Naive thymus-derived CD8-positive, alpha-beta T cell (primary cell): ENCODE measurements around the gene RNF150. TPM values are rescaled to one million over a fixed set of nuclear protein-coding genes. Genes with fewer than 3 reads are reported as not detected.

Experiments
- ATAC-seq, 2 donors: fragments of 150-1000 bp; cut with Tn5 transposase in 1 of 2; sonication (Bioruptor Pico), chemical (Tn5 transposase) in 1 of 2; 1 replicate in 1 of 2; 2 replicates in 1 of 2; pipeline ENCODE4 v1.10.0; 2021; ENCODE audit warnings: mild to moderate bottlenecking in 2 of 2, moderate library complexity in 2 of 2
- POLR2A ChIA-PET: fragments of 350-600 bp; sonication (Branson Sonifier 250); formaldehyde crosslinking; loops from one replicate; lab custom pipeline; 2021; ENCODE audit warnings: antibody characterized with exemption; lab: Charles Lee
- DNase-seq, 10 donors: peaks; one replicate each; pipeline versions ENCODE4 v3.0.0 to v3.0.0-alpha.2; 2020 to 2022
- H3K27ac Mint-ChIP-seq, 10 donors: one replicate each; pipeline ENCODE4 v1.8.0; 2020 to 2022; ENCODE audit warnings: mild to moderate bottlenecking in 10 of 10, mixed read lengths in 10 of 10, moderate library complexity in 4 of 10, inconsistent platforms in 1 of 10
- H3K27me3 Mint-ChIP-seq, 5 donors: one replicate each; pipeline ENCODE4 v1.8.0; 2021 to 2022; ENCODE audit warnings: mixed read lengths in 5 of 5
- H3K36me3 Mint-ChIP-seq, 3 donors: one replicate each; pipeline ENCODE4 v1.8.0; 2020 to 2022; ENCODE audit warnings: mixed read lengths in 3 of 3, mild to moderate bottlenecking in 2 of 3, inconsistent platforms in 1 of 3
- H3K4me1 Mint-ChIP-seq, 4 donors: one replicate each; pipeline ENCODE4 v1.8.0; 2021 to 2022; ENCODE audit warnings: mixed read lengths in 4 of 4
- H3K4me3 Mint-ChIP-seq, 10 donors: one replicate each; pipeline ENCODE4 v1.8.0; 2020 to 2022; ENCODE audit warnings: mild to moderate bottlenecking in 10 of 10, mixed read lengths in 10 of 10, moderate library complexity in 6 of 10, inconsistent platforms in 1 of 10
- H3K9me3 Mint-ChIP-seq, 9 donors: one replicate each; pipeline ENCODE4 v1.8.0; 2020 to 2022; ENCODE audit warnings: mixed read lengths in 9 of 9, mild to moderate bottlenecking in 3 of 9, inconsistent platforms in 1 of 9, moderate library complexity in 1 of 9
- polyA plus RNA-seq, 3 donors: library from polyadenylated mRNA; unstranded; fragments of 300-500 nt; fragmentation: Illumina TruSeq; gene quantifications; one replicate each; pipeline ENCODE4 v1.2.3, GENCODE V29; 2021
- total RNA-seq, 8 experiments: library from RNA in 2 of 8; stranded (reverse) in 2 of 8; gene quantifications; one replicate each; pipeline ENCODE4 v1.2.3 and lab custom pipeline; 2021 to 2026

Gene RNF150
- total and polyA plus RNA-seq, 5 experiments from 2014 or later = not detected

DNA sequence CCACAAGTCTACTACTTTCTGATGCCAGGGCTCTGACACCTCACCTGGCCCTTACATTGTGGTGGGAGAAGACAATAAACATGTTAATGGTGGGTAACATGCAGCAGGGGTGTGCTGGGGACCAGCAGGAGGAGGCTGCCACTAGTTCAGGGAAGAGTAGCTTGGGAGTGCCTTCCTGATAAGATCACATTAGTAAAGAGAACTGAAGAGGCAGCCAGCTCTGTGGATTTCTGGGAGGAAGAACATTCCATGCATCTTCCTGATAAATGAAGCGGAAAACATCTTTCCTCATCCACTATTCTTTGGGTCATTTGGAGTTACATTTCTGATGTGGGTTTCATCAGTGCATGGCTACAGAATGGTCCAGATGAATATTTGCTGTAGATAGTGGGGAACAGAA is 9.0 kb downstream of the RNF150 start:
- ATAC-seq (no peak), DNase-seq (no peak)
- Mint-ChIP-seq H3K4me1 (no peaks in the 10 kb centered on the region), H3K4me3 (no peak overlapping the region), H3K36me3 (no peaks in the 10 kb centered on the region), H3K27me3 (peaks cover 6 to 38% (median 17%) of the 10 kb centered on the region in 5 donors), H3K9me3 (peaks cover 0 to 4% (median 0%) of the 10 kb centered on the region in 9 donors), H3K27ac (no peak overlapping the region)
- POLR2A ChIA-PET = no interaction called here

DNA sequence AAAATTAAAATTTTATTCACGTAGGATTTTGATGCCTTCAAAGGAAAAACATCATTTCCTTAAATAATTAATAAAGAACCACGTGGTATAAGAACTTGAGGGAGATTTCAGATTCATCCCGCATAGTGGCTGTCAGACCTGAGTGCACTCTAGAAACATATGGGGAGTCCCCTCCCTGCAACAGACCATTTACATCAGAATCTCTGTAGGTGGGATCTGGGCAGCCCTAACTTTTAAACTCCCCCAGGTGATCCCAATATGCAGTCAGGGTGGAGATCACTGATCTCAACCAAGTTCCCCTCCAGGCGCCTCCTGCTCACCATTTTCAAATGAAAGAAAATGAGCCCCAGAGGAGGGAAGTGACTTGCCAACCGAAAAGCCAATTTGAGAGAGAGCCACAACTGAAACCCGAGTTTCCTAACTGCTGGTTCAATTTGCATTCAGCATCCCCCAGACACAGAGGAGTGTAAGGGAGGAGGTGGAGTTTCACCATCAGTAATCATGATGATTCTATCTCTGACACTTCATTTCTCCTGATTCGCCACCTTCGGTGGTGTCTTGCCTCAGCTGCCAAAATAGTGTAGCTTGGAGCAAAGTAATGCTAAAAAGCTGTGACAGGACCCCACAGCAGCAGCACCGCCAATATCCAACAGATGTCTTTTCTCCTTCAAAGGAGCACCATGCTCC is 11.4 kb downstream of the RNF150 start:
- Mint-ChIP-seq H3K27ac (no peak overlapping the region), H3K4me1 (no peaks in the 10 kb centered on the region), H3K9me3 (peaks cover 0 to 4% (median 0%) of the 10 kb centered on the region in 9 donors), H3K36me3 (no peaks in the 10 kb centered on the region), H3K27me3 (peaks cover 3 to 15% (median 6%) of the 10 kb centered on the region in 5 donors), H3K4me3 (no peak overlapping the region)
- ATAC-seq = no peak
- POLR2A ChIA-PET = no interaction called here
- no peak for DNase-seq

GRCh38 chr4:141121101-141121500 is 12.2 kb downstream of the RNF150 start:
- Mint-ChIP-seq H3K4me3 (no peak overlapping the region), H3K4me1 (no peaks in the 10 kb centered on the region), H3K27me3 (peaks cover 0 to 7% (median 3%) of the 10 kb centered on the region in 5 donors), H3K36me3 (no peaks in the 10 kb centered on the region), H3K27ac (no peak overlapping the region), H3K9me3 (peaks cover 0 to 7% (median 2%) of the 10 kb centered on the region in 9 donors)
- POLR2A ChIA-PET = no interaction called here
- DNase-seq = no peak
- ATAC-seq = no peak

DNA sequence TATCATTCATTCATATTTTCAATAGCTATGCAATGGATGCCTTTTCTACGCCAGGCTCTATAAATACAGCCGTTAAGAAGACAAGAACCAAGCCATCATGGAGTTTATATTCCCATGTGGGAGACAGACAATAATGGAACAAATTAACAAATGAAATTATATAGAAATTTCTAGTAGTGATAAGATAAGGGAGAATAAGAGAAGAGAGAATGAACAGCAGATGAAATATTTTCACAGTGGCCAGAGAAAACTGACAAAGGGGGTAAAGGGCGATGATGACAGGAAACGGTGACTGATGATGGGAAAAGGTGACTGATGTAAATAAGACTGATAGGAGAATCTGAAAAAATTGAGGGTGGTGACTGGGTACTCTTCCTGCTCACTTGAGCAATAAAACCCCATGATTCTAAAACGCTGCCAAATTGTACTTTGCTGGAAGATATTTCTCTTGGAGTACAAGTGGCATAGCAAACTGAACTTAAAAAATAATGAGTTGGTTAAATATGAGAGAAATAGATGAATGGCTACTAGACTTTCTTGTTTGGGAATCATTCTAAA is 13.2 kb downstream of the RNF150 start:
- H3K4me1 Mint-ChIP-seq = no peaks in the 10 kb centered on the region
- H3K27ac Mint-ChIP-seq = no peak overlapping the region
- POLR2A ChIA-PET = no interaction called here
- ATAC-seq (no peak), DNase-seq (no peak)
- H3K27me3 Mint-ChIP-seq = peaks cover 0 to 6% (median 2%) of the 10 kb centered on the region in 5 donors
- H3K36me3 Mint-ChIP-seq = no peaks in the 10 kb centered on the region
- H3K4me3 Mint-ChIP-seq = no peak overlapping the region
- peaks cover 0 to 13% (median 5%) of the 10 kb centered on the region in 9 donors for H3K9me3 Mint-ChIP-seq

GRCh38 chr4:141119071-141119470 is 14.2 kb downstream of the RNF150 start:
- ATAC-seq = no peak
- Mint-ChIP-seq H3K36me3 (no peaks in the 10 kb centered on the region), H3K9me3 (peaks cover 0 to 17% (median 7%) of the 10 kb centered on the region in 9 donors), H3K27ac (no peak overlapping the region), H3K4me1 (no peaks in the 10 kb centered on the region), H3K4me3 (no peak overlapping the region), H3K27me3 (peaks cover 0 to 2% (median 1%) of the 10 kb centered on the region in 5 donors)
- DNase-seq = no peak
- POLR2A ChIA-PET = no interaction called here

DNA sequence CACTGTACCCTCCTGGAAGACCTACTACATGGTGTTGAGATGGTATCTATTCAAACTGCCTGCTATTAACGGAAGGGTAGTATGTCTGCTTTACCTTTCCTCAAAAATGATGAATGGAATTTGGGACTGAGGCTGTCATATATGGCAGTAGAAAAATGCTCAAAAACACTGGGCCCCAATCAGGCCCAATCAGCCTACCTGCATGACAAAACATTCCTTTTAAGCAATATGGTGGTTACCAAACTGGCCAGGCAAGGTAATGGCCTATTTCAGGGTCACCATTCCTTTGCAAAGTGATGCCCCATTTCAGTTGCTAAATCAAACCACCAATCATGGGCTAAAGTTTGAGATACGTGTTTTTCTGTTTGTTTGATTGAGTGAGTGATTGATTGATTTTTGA is 14.9 kb downstream of the RNF150 start:
- H3K9me3 Mint-ChIP-seq = peaks cover 0 to 24% (median 12%) of the 10 kb centered on the region in 9 donors
- no peak for DNase-seq
- no peaks in the 10 kb centered on the region for H3K36me3 Mint-ChIP-seq
- POLR2A ChIA-PET = no interaction called here
- H3K27ac Mint-ChIP-seq = no peak overlapping the region
- no peak overlapping the region for H3K4me3 Mint-ChIP-seq
- H3K4me1 Mint-ChIP-seq = no peaks in the 10 kb centered on the region
- H3K27me3 Mint-ChIP-seq = peaks cover 0 to 7% (median 2%) of the 10 kb centered on the region in 5 donors
- no peak for ATAC-seq

DNA sequence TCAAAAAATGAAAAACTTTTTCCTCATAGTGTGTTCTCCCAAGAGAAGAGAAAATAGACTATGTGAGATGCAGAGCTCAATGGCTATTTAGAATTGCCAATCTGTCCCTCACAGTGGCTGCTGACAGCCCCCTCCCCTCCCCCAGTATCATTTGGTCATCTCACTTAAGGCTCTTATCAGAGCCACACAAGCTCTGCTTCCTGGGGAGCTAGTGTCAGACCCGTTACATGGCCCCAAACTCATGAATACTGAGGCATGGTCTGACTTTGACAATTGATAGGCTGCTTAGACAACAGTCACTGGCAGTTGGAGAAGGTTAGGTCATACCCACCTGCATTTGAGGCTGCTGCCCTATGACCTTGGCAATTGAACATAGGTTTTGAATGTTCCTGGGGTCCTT is 15.3 kb downstream of the RNF150 start:
- POLR2A ChIA-PET = no interaction called here
- no peak for DNase-seq
- ATAC-seq = no peak
- H3K4me1 Mint-ChIP-seq = no peaks in the 10 kb centered on the region
- H3K36me3 Mint-ChIP-seq = no peaks in the 10 kb centered on the region
- peaks cover 0 to 26% (median 14%) of the 10 kb centered on the region in 9 donors for H3K9me3 Mint-ChIP-seq
- H3K27me3 Mint-ChIP-seq = peaks cover 0 to 12% (median 2%) of the 10 kb centered on the region in 5 donors
- no peak overlapping the region for H3K4me3 Mint-ChIP-seq
- no peak overlapping the region for H3K27ac Mint-ChIP-seq

DNA sequence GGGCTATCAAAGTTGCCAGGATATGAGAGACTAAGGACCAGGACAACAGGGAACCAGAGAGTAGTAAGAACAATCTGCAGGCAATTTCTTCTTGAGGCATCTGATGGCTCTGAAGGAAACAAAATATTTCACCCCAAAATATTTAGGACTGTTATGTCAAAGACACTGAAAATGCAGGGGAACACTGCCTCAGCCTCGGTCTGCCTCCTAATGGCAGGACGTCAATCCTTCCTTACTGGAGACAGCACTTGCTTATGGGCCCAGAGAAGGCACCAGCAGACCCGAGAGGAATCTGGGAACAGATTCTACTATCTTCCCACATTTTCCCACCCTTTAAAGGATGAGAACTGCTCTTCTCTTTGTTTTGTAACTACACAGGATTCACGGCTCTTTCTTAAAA is 23.3 kb downstream of the RNF150 start:
- H3K9me3 Mint-ChIP-seq = peaks cover 0 to 19% (median 9%) of the 10 kb centered on the region in 9 donors
- no peak for DNase-seq
- H3K27ac Mint-ChIP-seq = no peak overlapping the region
- no peaks in the 10 kb centered on the region for H3K36me3 Mint-ChIP-seq
- H3K4me3 Mint-ChIP-seq = no peak overlapping the region
- H3K4me1 Mint-ChIP-seq = no peaks in the 10 kb centered on the region
- peaks cover 0 to 14% (median 5%) of the 10 kb centered on the region in 5 donors for H3K27me3 Mint-ChIP-seq
- POLR2A ChIA-PET = no interaction called here
- ATAC-seq = no peak

- ATAC-seq = no peak
- DNase-seq = no peak
- Mint-ChIP-seq H3K9me3 (peaks cover 0 to 7% (median 2%) of the 10 kb centered on the region in 9 donors), H3K27ac (no peak overlapping the region), H3K4me3 (no peak overlapping the region), H3K27me3 (peaks cover 0 to 8% (median 2%) of the 10 kb centered on the region in 5 donors), H3K36me3 (no peaks in the 10 kb centered on the region), H3K4me1 (no peaks in the 10 kb centered on the region)
- POLR2A ChIA-PET = no interaction called here
These were observed 25.3 kb downstream of the RNF150 start for GRCh38 chr4:141107927-141108326.

DNA sequence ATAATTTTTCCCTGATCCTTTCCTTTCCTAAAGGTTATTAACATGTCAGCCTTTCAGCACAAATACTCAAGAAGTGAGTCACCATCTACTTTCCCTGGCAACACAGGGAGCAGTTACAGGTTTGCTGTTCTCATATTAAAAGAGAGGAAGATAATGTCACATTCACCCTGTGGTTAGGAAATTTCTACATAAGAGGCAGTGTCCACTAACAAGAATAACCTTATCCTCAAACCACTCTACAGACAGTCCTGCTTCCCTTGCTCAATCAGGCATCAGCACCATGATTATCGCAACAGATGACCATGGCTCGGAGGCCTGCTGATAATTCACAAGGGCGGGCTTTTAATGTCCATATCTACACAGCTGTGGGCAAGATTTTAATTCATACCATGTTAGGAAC is 30.9 kb downstream of the RNF150 start:
- Mint-ChIP-seq H3K27me3 (peaks cover 0 to 8% (median 0%) of the 10 kb centered on the region in 5 donors), H3K36me3 (no peaks in the 10 kb centered on the region), H3K27ac (no peak overlapping the region), H3K4me3 (no peak overlapping the region), H3K4me1 (no peaks in the 10 kb centered on the region), H3K9me3 (no peaks in the 10 kb centered on the region)
- POLR2A ChIA-PET = no interaction called here
- no peak for ATAC-seq
- DNase-seq = no peak

- Mint-ChIP-seq H3K4me1 (no peaks in the 10 kb centered on the region), H3K36me3 (no peaks in the 10 kb centered on the region), H3K27me3 (peaks cover 0 to 8% (median 0%) of the 10 kb centered on the region in 5 donors), H3K27ac (no peak overlapping the region), H3K4me3 (no peak overlapping the region), H3K9me3 (no peaks in the 10 kb centered on the region)
- DNase-seq = no peak
- POLR2A ChIA-PET = no interaction called here
- ATAC-seq = no peak
These were observed 31.8 kb downstream of the RNF150 start for GRCh38 chr4:141101511-141101910.

DNA sequence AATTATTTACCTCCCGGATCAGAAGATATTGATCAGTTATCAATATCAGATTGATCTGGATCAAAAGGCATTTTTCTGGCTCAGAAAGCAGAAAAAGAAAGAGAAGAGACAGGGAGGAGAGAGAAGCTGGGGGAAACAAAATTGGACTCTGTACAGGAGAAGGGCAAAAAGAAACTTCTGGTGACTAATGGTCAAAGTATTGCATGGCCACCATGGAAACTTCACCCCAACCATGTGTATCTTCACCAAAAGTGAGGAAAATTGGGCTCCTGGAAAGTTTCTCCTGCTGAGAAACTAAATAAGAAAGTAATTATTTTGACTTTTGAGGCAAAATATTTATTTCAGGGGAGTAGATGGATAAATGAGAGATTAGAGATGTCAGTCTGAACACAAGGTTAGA is 33.9 kb downstream of the RNF150 start:
- Mint-ChIP-seq H3K36me3 (no peaks in the 10 kb centered on the region), H3K27ac (peak overlapping the region in 1 of 10 donors; percentile 10), H3K9me3 (peaks cover 0 to 4% (median 0%) of the 10 kb centered on the region in 9 donors), H3K4me1 (no peaks in the 10 kb centered on the region), H3K27me3 (peaks cover 0 to 8% (median 0%) of the 10 kb centered on the region in 5 donors), H3K4me3 (no peak overlapping the region)
- ATAC-seq = no peak
- no peak for DNase-seq
- POLR2A ChIA-PET = no interaction called here

- no peak overlapping the region for H3K27ac Mint-ChIP-seq
- H3K9me3 Mint-ChIP-seq = peaks cover 0 to 14% (median 6%) of the 10 kb centered on the region in 9 donors
- H3K36me3 Mint-ChIP-seq = peaks cover 0 to 8% (median 0%) of the 10 kb centered on the region in 3 donors
- no peak for ATAC-seq
- H3K27me3 Mint-ChIP-seq = peaks cover 0 to 8% (median 0%) of the 10 kb centered on the region in 5 donors
- POLR2A ChIA-PET = no interaction called here
- DNase-seq = no peak
- no peak overlapping the region for H3K4me3 Mint-ChIP-seq
- H3K4me1 Mint-ChIP-seq = no peaks in the 10 kb centered on the region
These were observed 35.1 kb downstream of the RNF150 start for GRCh38 chr4:141098163-141098562.
